ENCODE measurements around the gene REEP1. TPM values are rescaled to one million over a fixed set of nuclear protein-coding genes. Genes with fewer than 3 reads are reported as not detected.

REEP1 gene
- total RNA-seq, 2 donors from 2014 or later = 6.6 to 224 TPM

GRCh38 chr2:86193901-86194567 is 143.4 kb downstream of the REEP1 start:
- no peak for TF ChIP-seq CTCF (IDR thresholded peaks at IDR 0.05)
- TF ChIP-seq POLR2A (IDR thresholded peaks at IDR 0.05) = no peak
- no peak for TF ChIP-seq POLR2AphosphoS5 (IDR thresholded peaks at IDR 0.05)
- no peaks in the 10 kb centered on the region for H3K27me3 ChIP-seq (replicated peaks; ENCODE audit: insufficient read depth)
- H3K27ac ChIP-seq = peak overlapping the region; percentile 97 to 98
- WGBS = 65% methylated on average over 7 of the region's 7 CpGs
- no peaks in the 10 kb centered on the region for H3K4me1 ChIP-seq (replicated peaks)
- H3K36me3 ChIP-seq = no peaks in the 10 kb centered on the region
- intact Hi-C loops (cut with DNase I) = no loop called here
- DNase-seq (ENCODE audit: low spot score) = no peak
- peak overlapping the region in 1 of 2 donors; percentile 84 for H3K4me3 ChIP-seq
- no peaks in the 10 kb centered on the region for H3K9me3 ChIP-seq

GRCh38 chr2:86189782-86190416 is 147.5 kb downstream of the REEP1 start:
- intact Hi-C loops (cut with DNase I) = no loop called here
- no peaks in the 10 kb centered on the region for H3K4me1 ChIP-seq (replicated peaks)
- no peaks in the 10 kb centered on the region for H3K36me3 ChIP-seq
- TF ChIP-seq POLR2A (IDR thresholded peaks at IDR 0.05) = no peak
- no peak for TF ChIP-seq POLR2AphosphoS5 (IDR thresholded peaks at IDR 0.05)
- TF ChIP-seq CTCF (IDR thresholded peaks at IDR 0.05) = no peak
- no peak overlapping the region for H3K27ac ChIP-seq
- no peak overlapping the region for H3K4me3 ChIP-seq
- H3K27me3 ChIP-seq (replicated peaks; ENCODE audit: insufficient read depth) = no peaks in the 10 kb centered on the region
- no peak for DNase-seq (ENCODE audit: low spot score)
- WGBS = 84% methylated on average over 7 of the region's 7 CpGs
- H3K9me3 ChIP-seq = no peaks in the 10 kb centered on the region

GRCh38 chr2:86186431-86186830 is 151.0 kb downstream of the REEP1 start:
- Histone ChIP-seq H3K27ac (no peak overlapping the region), H3K27me3 (replicated peaks; ENCODE audit: insufficient read depth) (no peaks in the 10 kb centered on the region), H3K4me3 (no peak overlapping the region), H3K9me3 (no peaks in the 10 kb centered on the region), H3K4me1 (replicated peaks) (no peaks in the 10 kb centered on the region), H3K36me3 (no peaks in the 10 kb centered on the region)
- no peak for DNase-seq (ENCODE audit: low spot score)
- no peak for TF ChIP-seq CTCF (IDR thresholded peaks at IDR 0.05)
- TF ChIP-seq POLR2AphosphoS5 (IDR thresholded peaks at IDR 0.05) = no peak
- TF ChIP-seq POLR2A (IDR thresholded peaks at IDR 0.05) = no peak
- intact Hi-C loops (cut with DNase I) = no loop called here

- no peak for DNase-seq (ENCODE audit: low spot score)
- Histone ChIP-seq H3K27ac (no peak overlapping the region), H3K4me1 (replicated peaks) (no peaks in the 10 kb centered on the region), H3K36me3 (no peaks in the 10 kb centered on the region), H3K4me3 (no peak overlapping the region), H3K9me3 (no peaks in the 10 kb centered on the region), H3K27me3 (replicated peaks; ENCODE audit: insufficient read depth) (no peaks in the 10 kb centered on the region)
- 34% methylated on average over 1 of the region's 1 CpG for WGBS
- TF ChIP-seq POLR2A (IDR thresholded peaks at IDR 0.05) = no peak
- TF ChIP-seq POLR2AphosphoS5 (IDR thresholded peaks at IDR 0.05) = no peak
- no peak for TF ChIP-seq CTCF (IDR thresholded peaks at IDR 0.05)
- intact Hi-C loops (cut with DNase I) = no loop called here
Measured at GRCh38 chr2:86185517-86186212, 151.8 kb downstream of the REEP1 start.
